H1 (cell line): Measurements from ENCODE around the gene BPI. TPM values are rescaled to one million over a fixed set of nuclear protein-coding genes. Genes with fewer than 3 reads are reported as not detected.

ENCODE experiments used
- CTCF ChIA-PET: fragments of 300-600 bp; sonication (Branson Sonifier 250); formaldehyde crosslinking; loops from one replicate; lab custom pipeline; 2021; ENCODE audit not compliant: partially characterized antibody; lab: Charles Lee
- POLR2A ChIA-PET: fragments of 300-600 bp; sonication (Branson Sonifier 250); formaldehyde crosslinking; loops from one replicate; lab custom pipeline; 2021; ENCODE audit warnings: inconsistent platforms; ENCODE audit not compliant: partially characterized antibody; lab: Charles Lee
- DNase-seq, 2 experiments: peaks; one replicate each; pipeline versions ENCODE4 v3.0.0 to v3.0.0-alpha.2; 2010 to 2022; ENCODE audit warnings: low spot score in 2 of 2, low read depth in 1 of 2, mixed read lengths in 1 of 2
- FAIRE-seq: peaks from 2 replicates; lab custom pipeline; 2011; peaks lifted over from hg19 to GRCh38; lab: Jason Lieb, UNC
- H2AFZ ChIP-seq: 2 replicates; pipeline ENCODE4 v1.8.1; 2012; ENCODE audit warnings: low read length, inconsistent platforms
- H2AK5ac ChIP-seq: 2 replicates; pipeline ENCODE4 v1.6.1; 2013; ENCODE audit warnings: low read depth, low read length
- H2BK120ac ChIP-seq: replicated peaks from 2 replicates; pipeline ENCODE3; 2013; ENCODE audit warnings: low read depth, low read length, inconsistent platforms
- H2BK12ac ChIP-seq: 2 replicates; pipeline ENCODE4 v1.6.1; 2013; ENCODE audit warnings: low read depth, low read length
- H2BK15ac ChIP-seq: 2 replicates; pipeline ENCODE4 v1.6.1; 2013; ENCODE audit warnings: low read length
- H2BK20ac ChIP-seq: 2 replicates; pipeline ENCODE4 v1.6.1; 2013; ENCODE audit warnings: low read length
- H2BK5ac ChIP-seq: 2 replicates; pipeline ENCODE4 v1.6.1; 2013; ENCODE audit warnings: low read depth, low read length
- H3K14ac ChIP-seq: 2 replicates; pipeline ENCODE4 v1.6.1; 2013; ENCODE audit warnings: inconsistent platforms; ENCODE audit not compliant: insufficient read length
- H3K18ac ChIP-seq: 2 replicates; pipeline ENCODE4 v1.6.1; 2013; ENCODE audit warnings: low read length; ENCODE audit errors: extremely low read depth
- H3K23ac ChIP-seq: 2 replicates; pipeline ENCODE4 v1.6.1; 2013; ENCODE audit warnings: inconsistent platforms; ENCODE audit not compliant: insufficient read length
- H3K23me2 ChIP-seq: 2 replicates; pipeline ENCODE4 v1.6.1; 2013; ENCODE audit warnings: low read depth, low read length
- H3K27ac ChIP-seq: 2 replicates; pipeline ENCODE4 v1.6.1; 2011; ENCODE audit warnings: low read depth, low read length, inconsistent platforms
- H3K27me3 ChIP-seq, 4 experiments: replicated peaks in 1 of 4; 1 replicate in 1 of 4; 2 replicates in 3 of 4; pipeline versions ENCODE4 v1.6.1 to v1.8.1; 2011 to 2013; ENCODE audit warnings: low read length in 3 of 4, mild to moderate bottlenecking in 3 of 4, inconsistent platforms in 2 of 4, mixed read lengths in 2 of 4, moderate library complexity in 1 of 4; ENCODE audit not compliant: control insufficient read depth in 3 of 4, insufficient read depth in 3 of 4; ENCODE audit errors: extremely low read depth in 1 of 4
- H3K36me3 ChIP-seq, 4 experiments: 2 replicates each; pipeline versions ENCODE4 v1.6.1 to v1.8.1; 2011 to 2013; ENCODE audit warnings: mild to moderate bottlenecking in 4 of 4, low read length in 3 of 4, moderate library complexity in 2 of 4, control low read depth in 1 of 4, inconsistent platforms in 1 of 4; ENCODE audit not compliant: insufficient read depth in 4 of 4, control insufficient read depth in 2 of 4
- H3K4ac ChIP-seq: replicated peaks from 2 replicates; pipeline ENCODE3; 2013; ENCODE audit warnings: low read length, low read depth, mixed read lengths, inconsistent platforms; ENCODE audit not compliant: insufficient read length
- H3K4me1 ChIP-seq, 4 experiments: replicated peaks in 1 of 4; 1 replicate in 1 of 4; 2 replicates in 3 of 4; pipeline versions ENCODE4 v1.6.1 to v1.8.1; 2011 to 2013; ENCODE audit warnings: low read length in 3 of 4, inconsistent platforms in 2 of 4, mixed read lengths in 1 of 4; ENCODE audit not compliant: insufficient read depth in 4 of 4, control insufficient read depth in 3 of 4
- H3K4me2 ChIP-seq, 2 experiments: 2 replicates each; pipeline versions ENCODE4 v1.6.1 to v1.8.1; 2011 to 2013; ENCODE audit warnings: low read depth in 2 of 2, low read length in 2 of 2, control low read depth in 1 of 2, inconsistent platforms in 1 of 2, mild to moderate bottlenecking in 1 of 2; ENCODE audit not compliant: insufficient read depth in 1 of 2
- H3K4me3 ChIP-seq, 4 experiments: fragments of 200-600, 300-600 bp in 1 of 4; sonication (generic), shearing (Covaris generic), sonication (Bioruptor Twin) in 1 of 4; 2 replicates each; pipeline versions ENCODE4 v1.5.1 to v1.8.1; 2011 to 2016; ENCODE audit warnings: low read length in 4 of 4, low read depth in 3 of 4, control low read depth in 2 of 4, inconsistent platforms in 2 of 4, mild to moderate bottlenecking in 2 of 4, mixed read lengths in 1 of 4, moderate library complexity in 1 of 4; ENCODE audit not compliant: insufficient read depth in 2 of 4; ENCODE audit errors: extremely low read depth in 1 of 4
- H3K56ac ChIP-seq: replicated peaks from 2 replicates; pipeline ENCODE3; 2013; ENCODE audit warnings: low read depth, mild to moderate bottlenecking, mixed read lengths, low read length, inconsistent platforms; ENCODE audit not compliant: insufficient read length
- H3K79me1 ChIP-seq: 2 replicates; pipeline ENCODE4 v1.6.1; 2013; ENCODE audit warnings: low read depth, low read length, control low read depth
- H3K79me2 ChIP-seq, 2 experiments: 2 replicates each; pipeline versions ENCODE4 v1.6.1 to v1.8.1; 2012 to 2013; ENCODE audit warnings: low read length in 2 of 2, mild to moderate bottlenecking in 2 of 2, inconsistent platforms in 1 of 2; ENCODE audit not compliant: insufficient read depth in 2 of 2, control insufficient read depth in 1 of 2
- H3K9ac ChIP-seq, 4 experiments: replicated peaks in 1 of 4; 1 replicate in 1 of 4; 2 replicates in 3 of 4; pipeline versions ENCODE4 v1.6.1 to v1.8.1; 2011 to 2013; ENCODE audit warnings: low read depth in 3 of 4, low read length in 3 of 4, control low read depth in 2 of 4, mild to moderate bottlenecking in 2 of 4, moderate library complexity in 2 of 4, inconsistent platforms in 1 of 4; ENCODE audit errors: extremely low read depth in 1 of 4
- H3K9me3 ChIP-seq, 2 experiments: 2 replicates each; pipeline versions ENCODE4 v1.6.1 to v1.8.1; 2012 to 2013; ENCODE audit warnings: mild to moderate bottlenecking in 2 of 2, moderate library complexity in 2 of 2, control low read depth in 1 of 2, inconsistent platforms in 1 of 2, low read depth in 1 of 2, low read length in 1 of 2, mixed read lengths in 1 of 2; ENCODE audit not compliant: insufficient read depth in 2 of 2
- H4K20me1 ChIP-seq, 2 experiments: replicated peaks in 1 of 2; 2 replicates each; pipeline versions ENCODE3 to v1.8.1; 2011 to 2013; ENCODE audit warnings: inconsistent platforms in 2 of 2, low read length in 2 of 2, mild to moderate bottlenecking in 1 of 2; ENCODE audit not compliant: insufficient read depth in 2 of 2, control insufficient read depth in 1 of 2
- H4K5ac ChIP-seq: 2 replicates; pipeline ENCODE4 v1.6.1; 2013; ENCODE audit warnings: low read length, low read depth, mixed read lengths, inconsistent platforms; ENCODE audit not compliant: insufficient read length
- H4K8ac ChIP-seq: 2 replicates; pipeline ENCODE4 v1.8.0; 2013; ENCODE audit warnings: mild to moderate bottlenecking, moderate library complexity, low read length, inconsistent platforms; ENCODE audit not compliant: insufficient read depth; ENCODE audit errors: extremely low read depth
- H4K91ac ChIP-seq: replicated peaks from 2 replicates; pipeline ENCODE3; 2013; ENCODE audit warnings: low read length, mixed read lengths, inconsistent platforms; ENCODE audit not compliant: insufficient read length
- BCL11A ChIP-seq, 2 experiments: IDR thresholded peaks; one replicate each; pipeline ENCODE4 v1.6.1; 2011; ENCODE audit warnings: low read depth in 2 of 2, low read length in 2 of 2, mild to moderate bottlenecking in 2 of 2
- FOSL1 ChIP-seq: IDR thresholded peaks from 2 replicates; pipeline ENCODE4 v1.6.1; 2011; ENCODE audit warnings: mild to moderate bottlenecking, low read depth, low read length, moderate library complexity; ENCODE audit not compliant: insufficient read depth
- HDAC2 ChIP-seq, 2 experiments: fragments of 300-600 bp in 1 of 2; sonication (generic) in 1 of 2; IDR thresholded peaks; 2 replicates each; pipeline ENCODE4 v1.6.1; 2011 to 2012; ENCODE audit warnings: low read depth in 2 of 2, low read length in 2 of 2, mild to moderate bottlenecking in 2 of 2, moderate library complexity in 2 of 2, borderline replicate concordance in 1 of 2, inconsistent platforms in 1 of 2
- KDM4A ChIP-seq: IDR thresholded peaks from one replicate; pipeline ENCODE4 v1.7.1; 2012; ENCODE audit warnings: low read depth, mild to moderate bottlenecking, moderate library complexity, low read length, inconsistent platforms; ENCODE audit not compliant: severe bottlenecking
- MAFK ChIP-seq: IDR thresholded peaks from 2 replicates; pipeline ENCODE4 v1.6.1; 2012; ENCODE audit warnings: low read depth, mild to moderate bottlenecking, improper control_type of control experiment, low read length
- NANOG ChIP-seq: IDR thresholded peaks from 2 replicates; pipeline ENCODE4 v1.6.1; 2011; ENCODE audit warnings: low read length, low read depth, mild to moderate bottlenecking, inconsistent platforms; ENCODE audit not compliant: insufficient read depth, poor library complexity, severe bottlenecking
- NRF1 ChIP-seq: IDR thresholded peaks from 2 replicates; pipeline ENCODE4 v1.6.1; 2011; ENCODE audit warnings: mild to moderate bottlenecking, low read depth, low read length, improper control_type of control experiment
- SIRT6 ChIP-seq: IDR thresholded peaks from one replicate; pipeline ENCODE4 v1.7.1; 2012; ENCODE audit warnings: low read length, inconsistent platforms
- SRF ChIP-seq: IDR thresholded peaks from 2 replicates; pipeline ENCODE4 v1.6.1; 2011; ENCODE audit warnings: mild to moderate bottlenecking, low read depth, low read length, moderate library complexity
- SUZ12 ChIP-seq: fragments of 200-600 bp; sonication (generic); IDR thresholded peaks from 2 replicates; pipeline ENCODE4 v1.6.1; 2012; ENCODE audit warnings: mild to moderate bottlenecking, inconsistent platforms, low read length, moderate library complexity, mixed read lengths
- WGBS, 2 experiments: shearing (Covaris generic) in 1 of 2; methylation state at CpG; one replicate each; pipeline versions ENCODE4 v1.1.6 to v1.1.7; 2013 to 2015; ENCODE audit warnings: low lambda C conversion rate in 2 of 2, mixed read lengths in 2 of 2, inconsistent platforms in 1 of 2, low coverage in 1 of 2, missing lambda C conversion rate in 1 of 2; ENCODE audit not compliant: insufficient replicate concordance in 2 of 2, insufficient coverage in 1 of 2, insufficient read length in 1 of 2; ENCODE audit errors: extremely low coverage in 1 of 2, missing lambda C conversion rate in 1 of 2; 5-methylcytosine and 5-hydroxymethylcytosine counted together
- polyA plus RNA-seq, 7 experiments: library from polyadenylated mRNA; depleted of rRNA in 3 of 7; stranded (reverse) in 5 of 7; unstranded in 2 of 7; fragments of >200 nt in 5 of 7; fragments of 200-250 nt in 2 of 7; gene quantifications; 1 replicate in 5 of 7; 2 replicates in 1 of 7; 4 replicates in 1 of 7; pipeline versions ENCODE4 v1.2.1 to v1.2.3, GENCODE V29; 2011 to 2013; ENCODE audit warnings: missing spikeins in 2 of 7, mixed read lengths in 2 of 7
- total RNA-seq: library from RNA; stranded (reverse); fragmentation: NEBNext Ultra II Directional; extraction: Animal tissue kit (Norgen Biotek cat#: 25700); gene quantifications from 2 replicates; pipeline ENCODE4 v1.2.1, GENCODE V29; 2021

The BPI gene
- total and polyA plus RNA-seq, 2 of the 8 experiments (the other 6 are each of a cell fraction or from before 2014, with no cell fraction given): not detected

DNA sequence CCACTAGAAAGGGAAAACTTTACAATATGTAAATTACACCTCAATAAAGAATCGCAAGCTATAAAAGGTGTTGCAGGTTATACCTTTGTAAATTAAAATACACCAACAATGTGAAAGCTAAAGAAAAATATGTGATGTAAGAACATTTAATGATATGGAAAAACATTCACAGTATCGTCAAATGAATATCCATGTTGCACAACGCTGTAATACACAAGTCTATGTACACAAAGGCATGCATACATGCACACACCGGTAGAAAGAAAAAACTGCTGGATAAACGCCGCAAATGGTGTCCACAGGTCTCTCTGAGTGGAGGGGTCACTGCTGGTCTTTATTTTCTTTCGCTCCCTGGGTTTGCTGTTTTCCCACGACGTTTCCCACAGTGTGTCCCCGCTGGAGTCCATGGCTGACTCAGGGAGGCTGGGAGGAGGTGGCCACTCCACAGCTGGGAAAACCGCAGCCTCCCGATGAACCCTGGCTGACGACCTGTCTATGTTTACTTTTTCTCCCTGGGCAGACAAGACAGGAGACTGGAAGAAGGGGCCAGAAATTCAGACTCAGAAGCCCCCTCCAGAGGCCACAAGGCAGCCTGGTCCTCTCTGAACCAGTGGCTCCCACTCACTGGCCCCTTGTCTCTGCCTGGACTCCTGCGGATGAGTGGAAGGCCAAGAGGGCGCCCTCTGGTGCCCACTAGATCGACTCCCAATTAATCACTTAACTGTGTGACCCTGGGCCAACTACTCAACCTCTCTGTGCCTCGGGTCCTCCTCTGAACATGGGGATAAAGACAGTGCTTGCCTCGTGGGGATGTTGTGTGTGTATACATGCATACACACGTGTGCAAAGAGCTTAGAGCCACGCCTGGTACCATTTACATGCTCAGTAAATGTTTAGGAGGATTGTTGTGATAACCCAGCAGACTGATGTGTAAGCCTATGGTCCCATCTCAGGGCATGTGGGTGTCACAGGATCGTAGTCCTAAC, 12.8 kb upstream of the BPI start:
- POLR2A ChIA-PET: interaction anchor here (0.9 kb wide), 1 partner anchor 39 kb away, joined by 3 read pairs; no protein-coding TSS in a partner anchor
- peaks cover 0 to 4% (median 3%) of the 10 kb centered on the region in 4 experiments; a peak in 3 of 7 replicates for H3K4me1 ChIP-seq
- H3K9me3 ChIP-seq: no peaks in the 10 kb centered on the region
- no peak overlapping the region for H4K5ac ChIP-seq
- H3K9ac ChIP-seq: no peak overlapping the region
- H2AK5ac ChIP-seq: no peak overlapping the region
- FAIRE-seq (peak; percentile 66), DNase-seq (peak; percentile 49 to 74)
- H3K36me3 ChIP-seq: no peaks in the 10 kb centered on the region
- no peak overlapping the region for H3K4me3 ChIP-seq
- H3K27ac ChIP-seq: no peak overlapping the region
- WGBS, 2 experiments: 60% methylated on average over 21 of the region's 21 CpGs; no CpG with 5 or more reads in 1 of the 2 experiments
- no peaks in the 10 kb centered on the region for H3K79me1 ChIP-seq
- no peak overlapping the region for H3K18ac ChIP-seq
- no peak overlapping the region for H3K56ac ChIP-seq
- peak overlapping the region; percentile 37; the same call in 1 of the 2 replicates for H2AFZ ChIP-seq
- H2BK120ac ChIP-seq: no peak overlapping the region
- no peak overlapping the region for H2BK5ac ChIP-seq
- no peak overlapping the region for H2BK20ac ChIP-seq
- H3K27me3 ChIP-seq: no peaks in the 10 kb centered on the region
- H4K8ac ChIP-seq: peak overlapping the region; percentile 62; the same call in 1 of the 2 replicates
- H3K23ac ChIP-seq: no peak overlapping the region
- no peak overlapping the region for H2BK12ac ChIP-seq
- no peak overlapping the region for H3K4me2 ChIP-seq
- CTCF ChIA-PET: interaction anchor here (0.9 to 2.6 kb wide), 21 partner anchors 9 to 234 kb away, joined by 3 to 14 read pairs (median 4); partner anchors contain the start of gene BPI
- H3K14ac ChIP-seq: no peak overlapping the region
- no peaks in the 10 kb centered on the region for H3K23me2 ChIP-seq
- no peaks in the 10 kb centered on the region for H3K79me2 ChIP-seq
- H4K91ac ChIP-seq: no peak overlapping the region
- H3K4ac ChIP-seq: no peak overlapping the region
- H2BK15ac ChIP-seq: no peak overlapping the region
- no peaks in the 10 kb centered on the region for H4K20me1 ChIP-seq
- TF ChIP-seq SUZ12: no peak
- TF ChIP-seq KDM4A: no peak
- TF ChIP-seq SRF: no peak
- TF ChIP-seq NANOG: peak; percentile 36
- TF ChIP-seq SIRT6: no peak
- no peak for TF ChIP-seq BCL11A (IDR thresholded peaks at IDR 0.05; ENCODE audit: low read depth in 2 of 2, low read length in 2 of 2)
- TF ChIP-seq MAFK: no peak
- no peak for TF ChIP-seq NRF1
- TF ChIP-seq HDAC2 (IDR thresholded peaks at IDR 0.05; ENCODE audit: borderline replicate concordance in 1 of 2, low read depth in 2 of 2, low read length in 2 of 2): peak in 1 of 2 experiments; percentile 91; a peak in 1 of 4 replicates
- no peak for TF ChIP-seq FOSL1
